Panc1 (cell line): ENCODE results near the gene ANKRD49. TPM values are rescaled to one million over a fixed set of nuclear protein-coding genes. Genes with fewer than 3 reads are reported as not detected.
"Not testable (repeated sequence)": the region's sequence is repeated elsewhere in the genome, so short reads cannot be mapped to it uniquely, and the experiment has no call there.

Experiments used
- ATAC-seq: fragments of 200-7000 bp; cut with Tn5 transposase; 2 replicates; pipeline ENCODE4 v1.9.1; 2020; ENCODE audit warnings: mild to moderate bottlenecking, moderate library complexity
- BruUV-seq: library from RNA; stranded (reverse); fragments of 400-500 nt; replicated peaks from 2 replicates; lab custom pipeline; 2021; lab: Mats Ljungman, UMichigan
- CTCF ChIA-PET: fragments of 300-600 bp; sonication (Branson Sonifier 250); formaldehyde crosslinking; loops from one replicate; lab custom pipeline; 2022; ENCODE audit warnings: antibody characterized with exemption; lab: Charles Lee
- POLR2A ChIA-PET: fragments of 300-600 bp; sonication (Branson Sonifier 250); formaldehyde crosslinking; loops from one replicate; lab custom pipeline; 2022; ENCODE audit warnings: antibody characterized with exemption; lab: Charles Lee
- DNase-seq: peaks from one replicate; pipeline ENCODE4 v3.0.0-alpha.2; 2010; ENCODE audit warnings: low read depth, low spot score
- H3K27ac ChIP-seq: 2 replicates; pipeline ENCODE4 v1.5.1; 2011; ENCODE audit warnings: mild to moderate bottlenecking, low read length, inconsistent platforms
- H3K27me3 ChIP-seq: fragments of 200-500 bp; sonication (Bioruptor generic); 2 replicates; pipeline ENCODE4 v1.6.0; 2014; ENCODE audit warnings: low read length, inconsistent platforms; ENCODE audit not compliant: control insufficient read depth, insufficient read depth
- H3K36me3 ChIP-seq: fragments of 200-500 bp; sonication (Bioruptor generic); 2 replicates; pipeline ENCODE4 v1.5.1; 2014; ENCODE audit warnings: inconsistent platforms, mild to moderate bottlenecking, low read length, moderate library complexity; ENCODE audit not compliant: control insufficient read depth, insufficient read depth
- H3K4me1 ChIP-seq: 2 replicates; pipeline ENCODE4 v1.5.1; 2011; ENCODE audit warnings: inconsistent platforms, mild to moderate bottlenecking, low read length, moderate library complexity; ENCODE audit not compliant: control insufficient read depth, insufficient read depth
- H3K4me3 ChIP-seq, 2 experiments: 2 replicates each; pipeline ENCODE4 v1.5.1; 2011 to 2012; ENCODE audit warnings: low read depth in 2 of 2, low read length in 2 of 2, mild to moderate bottlenecking in 2 of 2, inconsistent platforms in 1 of 2, moderate library complexity in 1 of 2
- H3K9me3 ChIP-seq: fragments of 200-500 bp; sonication (Bioruptor generic); 2 replicates; pipeline ENCODE4 v1.5.1; 2014; ENCODE audit warnings: low read depth, mild to moderate bottlenecking, inconsistent platforms, low read length, moderate library complexity; ENCODE audit not compliant: control insufficient read depth, insufficient read depth
- POLR2AphosphoS5 ChIP-seq: IDR thresholded peaks from 2 replicates; pipeline ENCODE4 v1.6.1; 2012; ENCODE audit warnings: mild to moderate bottlenecking, low read depth, low read length, moderate library complexity
- SIN3A ChIP-seq: IDR thresholded peaks from 2 replicates; pipeline ENCODE4 v1.6.1; 2012; ENCODE audit warnings: low read depth, mild to moderate bottlenecking, low read length, moderate library complexity, borderline replicate concordance; ENCODE audit not compliant: insufficient read depth
- TCF7L2 ChIP-seq: IDR thresholded peaks from 2 replicates; pipeline ENCODE4 v1.6.1; 2011; ENCODE audit warnings: mild to moderate bottlenecking, low read depth, low read length, inconsistent platforms
- in situ Hi-C: cut with HindIII; loops from 2 replicates; pipeline ENCODE4 v1.10.0; 2016; ENCODE audit warnings: low sequenced_read_pairs, low pct_unique_long_range_greater_than_20kb
- intact Hi-C: fragments of 100-400 bp; cut with micrococcal nuclease; formaldehyde crosslinking; loops from one replicate; pipeline ENCODE4 v1.10.0; 2022; ENCODE audit not compliant: unreplicated experiment
- total RNA-seq: library from RNA; stranded (reverse); gene quantifications from one replicate; pipeline ENCODE4 v1.2.1, GENCODE V29; 2021; ENCODE audit not compliant: unreplicated experiment
- TF ChIP-seq, protein P1 (sequence below): fragments of 450-650 bp; IDR thresholded peaks from 2 replicates; pipeline ENCODE4 v1.5.1; 2017; ENCODE audit warnings: mild to moderate bottlenecking
- TF ChIP-seq, protein P2 (sequence below), 2 experiments: IDR thresholded peaks; 2 replicates each; pipeline ENCODE4 v1.6.1; 2011 to 2012; ENCODE audit warnings: low read depth in 2 of 2, control low read depth in 1 of 2, low read length in 1 of 2, mild to moderate bottlenecking in 1 of 2, moderate library complexity in 1 of 2; ENCODE audit not compliant: insufficient read depth in 1 of 2

The ANKRD49 gene
- total RNA-seq, 1 experiment from 2014 or later = 15.4 TPM

DNA sequence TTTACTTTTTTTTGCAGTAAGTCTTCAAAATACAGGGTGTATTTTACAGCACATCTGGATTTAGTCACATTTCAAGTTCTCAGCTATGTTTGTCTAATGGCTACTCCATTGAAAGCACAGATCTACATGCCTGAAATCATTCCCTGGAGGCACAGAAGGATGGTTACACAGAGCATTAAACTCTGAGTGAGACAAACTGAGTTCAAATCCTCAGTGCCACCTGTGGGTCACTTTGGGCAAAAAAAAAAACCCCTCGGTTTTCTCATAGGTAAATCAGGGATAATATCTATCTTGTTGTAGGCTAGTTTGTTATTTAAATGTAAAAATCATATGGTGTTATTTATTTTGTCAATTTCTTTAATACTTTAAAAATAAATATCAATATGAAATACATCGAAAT, 7.7 kb downstream of the ANKRD49 start:
- ChIA-PET CTCF (no interaction called here), POLR2A (no interaction called here)
- no TSS peak for BruUV-seq
- Histone ChIP-seq H3K4me3 (no peak overlapping the region), H3K27ac (no peak overlapping the region), H3K9me3 (no peaks in the 10 kb centered on the region), H3K27me3 (no peaks in the 10 kb centered on the region), H3K36me3 (peaks cover 20% of the 10 kb centered on the region), H3K4me1 (no peaks in the 10 kb centered on the region)
- ATAC-seq = no peak
- intact Hi-C loops = loop anchor here (5.0 to 10.0 kb wide), 3 partner anchors 174 to 1267 kb away; no protein-coding TSS in a partner anchor
- TF ChIP-seq, protein P1, sequence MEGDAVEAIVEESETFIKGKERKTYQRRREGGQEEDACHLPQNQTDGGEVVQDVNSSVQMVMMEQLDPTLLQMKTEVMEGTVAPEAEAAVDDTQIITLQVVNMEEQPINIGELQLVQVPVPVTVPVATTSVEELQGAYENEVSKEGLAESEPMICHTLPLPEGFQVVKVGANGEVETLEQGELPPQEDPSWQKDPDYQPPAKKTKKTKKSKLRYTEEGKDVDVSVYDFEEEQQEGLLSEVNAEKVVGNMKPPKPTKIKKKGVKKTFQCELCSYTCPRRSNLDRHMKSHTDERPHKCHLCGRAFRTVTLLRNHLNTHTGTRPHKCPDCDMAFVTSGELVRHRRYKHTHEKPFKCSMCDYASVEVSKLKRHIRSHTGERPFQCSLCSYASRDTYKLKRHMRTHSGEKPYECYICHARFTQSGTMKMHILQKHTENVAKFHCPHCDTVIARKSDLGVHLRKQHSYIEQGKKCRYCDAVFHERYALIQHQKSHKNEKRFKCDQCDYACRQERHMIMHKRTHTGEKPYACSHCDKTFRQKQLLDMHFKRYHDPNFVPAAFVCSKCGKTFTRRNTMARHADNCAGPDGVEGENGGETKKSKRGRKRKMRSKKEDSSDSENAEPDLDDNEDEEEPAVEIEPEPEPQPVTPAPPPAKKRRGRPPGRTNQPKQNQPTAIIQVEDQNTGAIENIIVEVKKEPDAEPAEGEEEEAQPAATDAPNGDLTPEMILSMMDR = peak; percentile 11; the same call in 1 of the 2 replicates
- TF ChIP-seq, protein P2, sequence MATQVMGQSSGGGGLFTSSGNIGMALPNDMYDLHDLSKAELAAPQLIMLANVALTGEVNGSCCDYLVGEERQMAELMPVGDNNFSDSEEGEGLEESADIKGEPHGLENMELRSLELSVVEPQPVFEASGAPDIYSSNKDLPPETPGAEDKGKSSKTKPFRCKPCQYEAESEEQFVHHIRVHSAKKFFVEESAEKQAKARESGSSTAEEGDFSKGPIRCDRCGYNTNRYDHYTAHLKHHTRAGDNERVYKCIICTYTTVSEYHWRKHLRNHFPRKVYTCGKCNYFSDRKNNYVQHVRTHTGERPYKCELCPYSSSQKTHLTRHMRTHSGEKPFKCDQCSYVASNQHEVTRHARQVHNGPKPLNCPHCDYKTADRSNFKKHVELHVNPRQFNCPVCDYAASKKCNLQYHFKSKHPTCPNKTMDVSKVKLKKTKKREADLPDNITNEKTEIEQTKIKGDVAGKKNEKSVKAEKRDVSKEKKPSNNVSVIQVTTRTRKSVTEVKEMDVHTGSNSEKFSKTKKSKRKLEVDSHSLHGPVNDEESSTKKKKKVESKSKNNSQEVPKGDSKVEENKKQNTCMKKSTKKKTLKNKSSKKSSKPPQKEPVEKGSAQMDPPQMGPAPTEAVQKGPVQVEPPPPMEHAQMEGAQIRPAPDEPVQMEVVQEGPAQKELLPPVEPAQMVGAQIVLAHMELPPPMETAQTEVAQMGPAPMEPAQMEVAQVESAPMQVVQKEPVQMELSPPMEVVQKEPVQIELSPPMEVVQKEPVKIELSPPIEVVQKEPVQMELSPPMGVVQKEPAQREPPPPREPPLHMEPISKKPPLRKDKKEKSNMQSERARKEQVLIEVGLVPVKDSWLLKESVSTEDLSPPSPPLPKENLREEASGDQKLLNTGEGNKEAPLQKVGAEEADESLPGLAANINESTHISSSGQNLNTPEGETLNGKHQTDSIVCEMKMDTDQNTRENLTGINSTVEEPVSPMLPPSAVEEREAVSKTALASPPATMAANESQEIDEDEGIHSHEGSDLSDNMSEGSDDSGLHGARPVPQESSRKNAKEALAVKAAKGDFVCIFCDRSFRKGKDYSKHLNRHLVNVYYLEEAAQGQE (IDR thresholded peaks at IDR 0.05; ENCODE audit: insufficient read depth in 1 of 2, low read depth in 2 of 2, low read length in 1 of 2) = no peak
- in situ Hi-C loops = no loop called here
- DNase-seq = no peak

DNA sequence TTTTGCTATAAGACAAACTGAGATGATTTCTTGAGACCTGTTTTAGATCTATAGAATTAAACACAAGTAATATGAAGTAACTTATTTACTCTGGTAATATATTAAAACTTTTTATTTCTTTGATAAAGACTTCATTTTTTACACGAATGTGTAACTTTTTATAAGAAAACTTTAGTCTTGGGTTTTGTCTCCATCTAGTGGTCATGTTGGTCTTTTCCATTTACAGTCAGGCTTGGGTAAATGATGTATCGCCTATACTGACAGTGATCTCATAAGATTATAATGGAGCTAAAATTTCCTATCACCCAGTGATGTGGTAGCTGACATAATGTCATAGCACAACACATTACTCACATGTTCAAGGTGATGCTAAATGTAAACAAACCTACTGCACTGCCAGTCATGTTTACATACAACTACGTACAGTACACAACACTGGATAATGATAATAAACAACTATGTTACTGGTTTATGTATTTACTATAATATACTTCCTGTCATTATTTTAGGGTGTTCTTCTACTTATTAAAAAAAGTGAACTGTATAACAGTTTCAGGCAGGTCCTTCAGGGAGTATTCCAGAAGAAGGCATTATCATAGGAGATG, 11.0 kb downstream of the ANKRD49 start:
- no peak overlapping the region for H3K4me3 ChIP-seq
- ChIA-PET CTCF (interaction anchor here (1.5 kb wide), 1 partner anchor 609 kb away, joined by 6 read pairs; no protein-coding TSS in a partner anchor), POLR2A (interaction anchor here (0.6 kb wide), 2 partner anchors 222 to 327 kb away, joined by 3 read pairs; no protein-coding TSS in a partner anchor)
- TF ChIP-seq SIN3A = no peak
- TF ChIP-seq POLR2AphosphoS5 = no peak
- TF ChIP-seq TCF7L2 = no peak
- TF ChIP-seq, protein P2 (IDR thresholded peaks at IDR 0.05; ENCODE audit: insufficient read depth in 1 of 2, low read depth in 2 of 2, low read length in 1 of 2) = no peak
- TF ChIP-seq, protein P1 = peak; percentile 77; the same call in 1 of the 2 replicates
- H3K36me3 ChIP-seq = no peaks in the 10 kb centered on the region
- H3K27me3 ChIP-seq = no peaks in the 10 kb centered on the region
- BruUV-seq = no TSS peak
- DNase-seq (no peak), ATAC-seq (peak; percentile 86)
- H3K9me3 ChIP-seq = no peaks in the 10 kb centered on the region
- intact Hi-C loops = loop anchor here (2.0 to 10.0 kb wide), 4 partner anchors 177 to 1270 kb away; no protein-coding TSS in a partner anchor
- in situ Hi-C loops = no loop called here
- H3K27ac ChIP-seq = no peak overlapping the region
- H3K4me1 ChIP-seq = no peaks in the 10 kb centered on the region

DNA sequence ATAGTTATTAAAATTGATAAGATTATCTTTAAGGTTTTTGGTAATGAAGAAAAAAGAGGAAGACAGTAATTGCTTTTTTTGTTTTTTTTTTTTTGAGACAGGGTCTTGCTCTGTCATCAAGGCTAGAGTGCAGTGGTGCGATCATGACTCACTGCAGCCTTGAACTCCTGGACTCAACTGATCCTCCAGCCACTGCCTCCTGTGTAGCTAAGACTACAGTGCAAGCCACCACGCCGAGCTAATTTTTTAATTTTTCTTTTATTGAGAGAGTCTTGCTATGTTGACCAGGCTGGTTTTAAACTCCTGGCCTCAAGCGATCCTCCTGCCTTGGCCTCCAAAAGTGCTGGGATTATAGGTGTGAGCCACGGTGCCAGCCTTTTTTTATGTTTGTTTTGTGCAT, 12.7 kb downstream of the ANKRD49 start:
- H3K4me1 ChIP-seq, POLR2A ChIA-PET, in situ Hi-C loops, BruUV-seq, H3K27me3 ChIP-seq, H3K4me3 ChIP-seq, DNase-seq, H3K27ac ChIP-seq, H3K36me3 ChIP-seq, ATAC-seq, H3K9me3 ChIP-seq: not testable (repeated sequence)
- CTCF ChIA-PET = interaction anchor here (0.6 kb wide), 1 partner anchor 668 kb away, joined by 3 read pairs; no protein-coding TSS in a partner anchor
- intact Hi-C loops = loop anchor here (10.0 kb wide), 1 partner anchor 1272 kb away; no protein-coding TSS in a partner anchor
